Ramos (cell line): Measurements from ENCODE around the gene TNFRSF18.
"Not testable (repeated sequence)": the region's sequence is repeated elsewhere in the genome, so short reads cannot be mapped to it uniquely, and the experiment has no call there.

Source experiments
- in situ Hi-C: fragments of 300-500 bp; cut with MboI; formaldehyde crosslinking; loops from one replicate; pipeline ENCODE4 v1.14.3; 2022; ENCODE audit warnings: low sequenced_read_pairs; ENCODE audit not compliant: unreplicated experiment

TNFRSF18 gene

GRCh38 chr1:1200876-1201810 is 5.2 kb downstream of the TNFRSF18 start:
- in situ Hi-C loops = no loop called here

- in situ Hi-C loops = no loop called here
These were observed 6.2 kb downstream of the TNFRSF18 start for GRCh38 chr1:1199961-1200875.

- in situ Hi-C loops = no loop called here
These were observed 7.0 kb downstream of the TNFRSF18 start for GRCh38 chr1:1199141-1199960.

GRCh38 chr1:1198423-1199140 is 7.8 kb downstream of the TNFRSF18 start:
- in situ Hi-C loops = no loop called here

- in situ Hi-C loops = no loop called here
These were observed 8.6 kb downstream of the TNFRSF18 start for GRCh38 chr1:1197551-1198422.

GRCh38 chr1:1197188-1197500 is 9.2 kb downstream of the TNFRSF18 start:
- in situ Hi-C loops = no loop called here

GRCh38 chr1:1196431-1197187 is 9.8 kb downstream of the TNFRSF18 start:
- in situ Hi-C loops = no loop called here

- in situ Hi-C loops = not testable (repeated sequence)
These were observed 10.7 kb downstream of the TNFRSF18 start for GRCh38 chr1:1195726-1196125.

- in situ Hi-C loops = no loop called here
These were observed 11.7 kb downstream of the TNFRSF18 start for GRCh38 chr1:1194723-1195122.

GRCh38 chr1:1191734-1192133 is 14.7 kb downstream of the TNFRSF18 start:
- in situ Hi-C loops = no loop called here

GRCh38 chr1:1189111-1189510 is 17.3 kb downstream of the TNFRSF18 start:
- in situ Hi-C loops = no loop called here

- in situ Hi-C loops = no loop called here
These were observed 18.5 kb downstream of the TNFRSF18 start for GRCh38 chr1:1187938-1188337.

GRCh38 chr1:1185101-1185765 is 21.2 kb downstream of the TNFRSF18 start:
- in situ Hi-C loops = no loop called here

GRCh38 chr1:1183833-1184775 is 22.3 kb downstream of the TNFRSF18 start:
- in situ Hi-C loops = no loop called here

GRCh38 chr1:1183221-1183747 is 23.1 kb downstream of the TNFRSF18 start:
- in situ Hi-C loops = no loop called here

GRCh38 chr1:1182491-1183220 is 23.7 kb downstream of the TNFRSF18 start:
- in situ Hi-C loops = no loop called here
